HepG2 (cell line): Measurements from ENCODE around the gene MPIG6B. TPM values are rescaled to one million over a fixed set of nuclear protein-coding genes. Genes with fewer than 3 reads are reported as not detected.

Source experiments
- CCAR2 ChIP-seq: fragments of 200-400 bp; formaldehyde crosslinking; optimal IDR thresholded peaks from 2 replicates; pipeline ENCODE3; 2018; ENCODE audit warnings: low read depth, mild to moderate bottlenecking, low read length, moderate library complexity
- CENPX ChIP-seq: sonication (generic); formaldehyde crosslinking; IDR thresholded peaks from 2 replicates; pipeline ENCODE4 v1.9.0; 2021; ENCODE audit warnings: mild to moderate bottlenecking, missing genetic modification reagents, moderate library complexity
- GZF1 ChIP-seq: sonication (generic); formaldehyde crosslinking; IDR thresholded peaks from 2 replicates; pipeline ENCODE4 v1.5.1; 2020; ENCODE audit warnings: mild to moderate bottlenecking, missing genetic modification reagents
- HDAC1 ChIP-seq: sonication (generic); formaldehyde crosslinking; IDR thresholded peaks from 2 replicates; pipeline ENCODE4 v1.5.1; 2020; ENCODE audit warnings: mild to moderate bottlenecking, missing genetic modification reagents
- HNF4G ChIP-seq, 2 experiments: sonication (generic) in 1 of 2; formaldehyde crosslinking in 1 of 2; IDR thresholded peaks; 2 replicates each; pipeline versions ENCODE4 v1.4.0 to v1.6.1; 2011 to 2020; ENCODE audit warnings: borderline replicate concordance in 2 of 2, low read depth in 2 of 2, mild to moderate bottlenecking in 2 of 2, low read length in 1 of 2, missing genetic modification reagents in 1 of 2, moderate library complexity in 1 of 2
- KLF6 ChIP-seq: IDR thresholded peaks from 2 replicates; pipeline ENCODE4 v1.8.0; 2016; ENCODE audit warnings: missing biosample characterization, missing genetic modification reagents
- MED8 ChIP-seq: sonication (generic); formaldehyde crosslinking; IDR thresholded peaks from 2 replicates; pipeline ENCODE4 v1.8.1; 2023; ENCODE audit warnings: mild to moderate bottlenecking, missing genetic modification reagents; ENCODE audit not compliant: insufficient replicate concordance
- MIXL1 ChIP-seq: IDR thresholded peaks from 2 replicates; pipeline ENCODE4 v1.6.1; 2016
- MTA3 ChIP-seq: sonication (generic); formaldehyde crosslinking; IDR thresholded peaks from 2 replicates; pipeline ENCODE4 v1.4.0; 2020; ENCODE audit warnings: missing genetic modification reagents
- PHF21A ChIP-seq: sonication (generic); formaldehyde crosslinking; IDR thresholded peaks from 2 replicates; pipeline ENCODE4 v1.5.0; 2020; ENCODE audit warnings: mild to moderate bottlenecking, missing genetic modification reagents
- ZNF879 ChIP-seq: sonication (generic); formaldehyde crosslinking; IDR thresholded peaks from 2 replicates; pipeline ENCODE4 v1.8.1; 2023; ENCODE audit warnings: missing genetic modification reagents
- polyA plus RNA-seq, 8 experiments: library from polyadenylated mRNA; depleted of rRNA in 3 of 8; stranded (reverse) in 7 of 8; unstranded in 1 of 8; fragments of >200 nt; fragmentation: Illumina TruSeq in 4 of 8; extraction: Trizol in 4 of 8; gene quantifications; 2 replicates each; pipeline versions ENCODE4 v1.2.1 to v1.2.3, GENCODE V29; 2011 to 2016; ENCODE audit warnings: low read depth in 4 of 8, missing spikeins in 1 of 8, mixed read lengths in 1 of 8; ENCODE audit not compliant: insufficient read depth in 1 of 8
- total RNA-seq, 5 experiments: library from RNA; depleted of rRNA; stranded (reverse); fragments of >200 nt; fragmentation: Illumina TruSeq; extraction: Trizol; gene quantifications; 2 replicates each; pipeline ENCODE4 v1.2.3, GENCODE V29; 2016; ENCODE audit warnings: low read depth in 1 of 5
- TF ChIP-seq, protein P1 (sequence below): sonication (generic); formaldehyde crosslinking; IDR thresholded peaks from 2 replicates; pipeline ENCODE4 v1.4.0; 2020; ENCODE audit warnings: missing genetic modification reagents
- TF ChIP-seq, protein P2 (sequence below): IDR thresholded peaks from 2 replicates; pipeline ENCODE4 v1.6.1; 2016; ENCODE audit warnings: mild to moderate bottlenecking, missing biosample characterization, missing genetic modification reagents
- TF ChIP-seq, protein P3 (sequence below): sonication (generic); formaldehyde crosslinking; IDR thresholded peaks from 2 replicates; pipeline ENCODE4 v1.4.0; 2020; ENCODE audit warnings: missing genetic modification reagents, borderline replicate concordance
- TF ChIP-seq, protein P4 (sequence below): sonication (generic); formaldehyde crosslinking; conservative IDR thresholded peaks from 2 replicates; pipeline ENCODE4 v1.8.0; 2022; ENCODE audit warnings: missing genetic modification reagents

MPIG6B gene
- total and polyA plus RNA-seq, 2 of the 13 experiments (the other 11 are each of a cell fraction or from before 2014, with no cell fraction given): not detected

DNA sequence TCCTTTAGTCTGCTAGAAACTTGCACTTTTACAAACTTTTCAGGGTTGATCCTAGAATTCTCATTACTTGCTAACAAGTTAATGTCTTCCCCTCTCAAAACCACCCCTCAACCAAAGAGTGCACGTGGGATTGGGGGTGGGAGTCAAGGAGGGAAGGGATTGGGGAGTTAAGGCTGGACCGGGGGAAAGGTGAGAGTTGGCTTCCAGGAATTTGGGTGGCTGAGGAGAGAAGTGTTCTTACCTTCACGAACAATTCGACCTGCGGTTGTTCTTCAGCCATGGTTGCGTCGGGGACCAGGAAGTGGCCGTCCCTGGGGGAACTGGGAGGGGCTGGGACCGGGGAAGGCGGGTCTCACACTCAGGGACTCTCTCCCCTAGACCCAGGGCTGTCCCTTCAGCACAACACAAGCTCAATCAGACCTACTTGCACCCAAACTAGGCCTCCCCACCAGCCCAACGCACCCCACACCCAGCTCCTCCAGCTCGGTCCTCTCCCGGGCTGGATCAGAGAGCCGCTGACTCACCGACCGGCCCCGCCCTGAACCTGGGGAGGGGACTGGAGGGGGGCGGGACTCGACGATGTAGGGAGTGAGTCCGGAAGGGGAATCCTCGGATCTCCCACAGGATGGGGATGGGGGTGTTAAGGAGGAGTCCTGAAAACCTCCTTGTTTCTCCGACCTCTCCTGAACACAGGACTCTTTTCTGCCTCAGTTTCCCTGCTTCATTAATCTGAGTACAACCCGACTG is 13.0 kb downstream of the MPIG6B start, which contains the start of gene CLIC1 (continued):
- TF ChIP-seq, protein P1, sequence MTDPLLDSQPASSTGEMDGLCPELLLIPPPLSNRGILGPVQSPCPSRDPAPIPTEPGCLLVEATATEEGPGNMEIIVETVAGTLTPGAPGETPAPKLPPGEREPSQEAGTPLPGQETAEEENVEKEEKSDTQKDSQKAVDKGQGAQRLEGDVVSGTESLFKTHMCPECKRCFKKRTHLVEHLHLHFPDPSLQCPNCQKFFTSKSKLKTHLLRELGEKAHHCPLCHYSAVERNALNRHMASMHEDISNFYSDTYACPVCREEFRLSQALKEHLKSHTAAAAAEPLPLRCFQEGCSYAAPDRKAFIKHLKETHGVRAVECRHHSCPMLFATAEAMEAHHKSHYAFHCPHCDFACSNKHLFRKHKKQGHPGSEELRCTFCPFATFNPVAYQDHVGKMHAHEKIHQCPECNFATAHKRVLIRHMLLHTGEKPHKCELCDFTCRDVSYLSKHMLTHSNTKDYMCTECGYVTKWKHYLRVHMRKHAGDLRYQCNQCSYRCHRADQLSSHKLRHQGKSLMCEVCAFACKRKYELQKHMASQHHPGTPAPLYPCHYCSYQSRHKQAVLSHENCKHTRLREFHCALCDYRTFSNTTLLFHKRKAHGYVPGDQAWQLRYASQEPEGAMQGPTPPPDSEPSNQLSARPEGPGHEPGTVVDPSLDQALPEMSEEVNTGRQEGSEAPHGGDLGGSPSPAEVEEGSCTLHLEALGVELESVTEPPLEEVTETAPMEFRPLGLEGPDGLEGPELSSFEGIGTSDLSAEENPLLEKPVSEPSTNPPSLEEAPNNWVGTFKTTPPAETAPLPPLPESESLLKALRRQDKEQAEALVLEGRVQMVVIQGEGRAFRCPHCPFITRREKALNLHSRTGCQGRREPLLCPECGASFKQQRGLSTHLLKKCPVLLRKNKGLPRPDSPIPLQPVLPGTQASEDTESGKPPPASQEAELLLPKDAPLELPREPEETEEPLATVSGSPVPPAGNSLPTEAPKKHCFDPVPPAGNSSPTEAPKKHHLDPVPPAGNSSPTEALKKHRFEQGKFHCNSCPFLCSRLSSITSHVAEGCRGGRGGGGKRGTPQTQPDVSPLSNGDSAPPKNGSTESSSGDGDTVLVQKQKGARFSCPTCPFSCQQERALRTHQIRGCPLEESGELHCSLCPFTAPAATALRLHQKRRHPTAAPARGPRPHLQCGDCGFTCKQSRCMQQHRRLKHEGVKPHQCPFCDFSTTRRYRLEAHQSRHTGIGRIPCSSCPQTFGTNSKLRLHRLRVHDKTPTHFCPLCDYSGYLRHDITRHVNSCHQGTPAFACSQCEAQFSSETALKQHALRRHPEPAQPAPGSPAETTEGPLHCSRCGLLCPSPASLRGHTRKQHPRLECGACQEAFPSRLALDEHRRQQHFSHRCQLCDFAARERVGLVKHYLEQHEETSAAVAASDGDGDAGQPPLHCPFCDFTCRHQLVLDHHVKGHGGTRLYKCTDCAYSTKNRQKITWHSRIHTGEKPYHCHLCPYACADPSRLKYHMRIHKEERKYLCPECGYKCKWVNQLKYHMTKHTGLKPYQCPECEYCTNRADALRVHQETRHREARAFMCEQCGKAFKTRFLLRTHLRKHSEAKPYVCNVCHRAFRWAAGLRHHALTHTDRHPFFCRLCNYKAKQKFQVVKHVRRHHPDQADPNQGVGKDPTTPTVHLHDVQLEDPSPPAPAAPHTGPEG: no peak
- TF ChIP-seq KLF6 (CRISPR knock-in tag) (peak; percentile 43; the same call in 1 of the 2 replicates), CCAR2 (peak; percentile 8), CENPX (CRISPR knock-in tag) (no peak), MTA3 (CRISPR knock-in tag) (no peak), MED8 (CRISPR knock-in tag) (peak; percentile 69), ZNF879 (0 out of 2 replicates have a peak, but pooled peaks have one; percentile 78), GZF1 (CRISPR knock-in tag) (peak; percentile 36; the same call in 1 of the 2 replicates), MIXL1 (peak; percentile 38; the same call in 1 of the 2 replicates), HNF4G (IDR thresholded peaks at IDR 0.05; ENCODE audit: borderline replicate concordance, low read depth, low read length) (peak; percentile 36; the same call in 1 of the 2 replicates), HNF4G (CRISPR knock-in tag; IDR thresholded peaks at IDR 0.05; ENCODE audit: borderline replicate concordance, low read depth) (peak; percentile 65; the same call in 1 of the 2 replicates), PHF21A (CRISPR knock-in tag) (peak; percentile 62), HDAC1 (CRISPR knock-in tag) (peak; percentile 75; the same call in 1 of the 2 replicates)
- TF ChIP-seq, protein P2, sequence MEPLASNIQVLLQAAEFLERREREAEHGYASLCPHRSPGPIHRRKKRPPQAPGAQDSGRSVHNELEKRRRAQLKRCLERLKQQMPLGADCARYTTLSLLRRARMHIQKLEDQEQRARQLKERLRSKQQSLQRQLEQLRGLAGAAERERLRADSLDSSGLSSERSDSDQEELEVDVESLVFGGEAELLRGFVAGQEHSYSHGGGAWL: peak; percentile 63; the same call in 1 of the 2 replicates
- TF ChIP-seq, protein P3, sequence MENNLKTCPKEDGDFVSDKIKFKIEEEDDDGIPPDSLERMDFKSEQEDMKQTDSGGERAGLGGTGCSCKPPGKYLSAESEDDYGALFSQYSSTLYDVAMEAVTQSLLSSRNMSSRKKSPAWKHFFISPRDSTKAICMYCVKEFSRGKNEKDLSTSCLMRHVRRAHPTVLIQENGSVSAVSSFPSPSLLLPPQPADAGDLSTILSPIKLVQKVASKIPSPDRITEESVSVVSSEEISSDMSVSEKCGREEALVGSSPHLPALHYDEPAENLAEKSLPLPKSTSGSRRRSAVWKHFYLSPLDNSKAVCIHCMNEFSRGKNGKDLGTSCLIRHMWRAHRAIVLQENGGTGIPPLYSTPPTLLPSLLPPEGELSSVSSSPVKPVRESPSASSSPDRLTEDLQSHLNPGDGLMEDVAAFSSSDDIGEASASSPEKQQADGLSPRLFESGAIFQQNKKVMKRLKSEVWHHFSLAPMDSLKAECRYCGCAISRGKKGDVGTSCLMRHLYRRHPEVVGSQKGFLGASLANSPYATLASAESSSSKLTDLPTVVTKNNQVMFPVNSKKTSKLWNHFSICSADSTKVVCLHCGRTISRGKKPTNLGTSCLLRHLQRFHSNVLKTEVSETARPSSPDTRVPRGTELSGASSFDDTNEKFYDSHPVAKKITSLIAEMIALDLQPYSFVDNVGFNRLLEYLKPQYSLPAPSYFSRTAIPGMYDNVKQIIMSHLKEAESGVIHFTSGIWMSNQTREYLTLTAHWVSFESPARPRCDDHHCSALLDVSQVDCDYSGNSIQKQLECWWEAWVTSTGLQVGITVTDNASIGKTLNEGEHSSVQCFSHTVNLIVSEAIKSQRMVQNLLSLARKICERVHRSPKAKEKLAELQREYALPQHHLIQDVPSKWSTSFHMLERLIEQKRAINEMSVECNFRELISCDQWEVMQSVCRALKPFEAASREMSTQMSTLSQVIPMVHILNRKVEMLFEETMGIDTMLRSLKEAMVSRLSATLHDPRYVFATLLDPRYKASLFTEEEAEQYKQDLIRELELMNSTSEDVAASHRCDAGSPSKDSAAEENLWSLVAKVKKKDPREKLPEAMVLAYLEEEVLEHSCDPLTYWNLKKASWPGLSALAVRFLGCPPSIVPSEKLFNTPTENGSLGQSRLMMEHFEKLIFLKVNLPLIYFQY (CRISPR knock-in tag): peak; percentile 72; the same call in 1 of the 2 replicates
- TF ChIP-seq, protein P4, sequence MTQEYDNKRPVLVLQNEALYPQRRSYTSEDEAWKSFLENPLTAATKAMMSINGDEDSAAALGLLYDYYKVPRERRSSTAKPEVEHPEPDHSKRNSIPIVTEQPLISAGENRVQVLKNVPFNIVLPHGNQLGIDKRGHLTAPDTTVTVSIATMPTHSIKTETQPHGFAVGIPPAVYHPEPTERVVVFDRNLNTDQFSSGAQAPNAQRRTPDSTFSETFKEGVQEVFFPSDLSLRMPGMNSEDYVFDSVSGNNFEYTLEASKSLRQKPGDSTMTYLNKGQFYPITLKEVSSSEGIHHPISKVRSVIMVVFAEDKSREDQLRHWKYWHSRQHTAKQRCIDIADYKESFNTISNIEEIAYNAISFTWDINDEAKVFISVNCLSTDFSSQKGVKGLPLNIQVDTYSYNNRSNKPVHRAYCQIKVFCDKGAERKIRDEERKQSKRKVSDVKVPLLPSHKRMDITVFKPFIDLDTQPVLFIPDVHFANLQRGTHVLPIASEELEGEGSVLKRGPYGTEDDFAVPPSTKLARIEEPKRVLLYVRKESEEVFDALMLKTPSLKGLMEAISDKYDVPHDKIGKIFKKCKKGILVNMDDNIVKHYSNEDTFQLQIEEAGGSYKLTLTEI (CRISPR knock-in tag): no peak
